IMR-90 (cell line): ENCODE data around the gene APOBEC3H. TPM values are rescaled to one million over a fixed set of nuclear protein-coding genes. Genes with fewer than 3 reads are reported as not detected.
A peak's percentile ranks its signal among the peaks of the same experiment; 100 is the strongest.

Source experiments
- ATAC-seq: fragments of 200-7000 bp; cut with Tn5 transposase; 2 replicates; pipeline ENCODE4 v1.9.1; 2020; ENCODE audit warnings: low read depth, mild to moderate bottlenecking, moderate library complexity
- BruUV-seq: library from RNA; stranded (reverse); fragments of 400-500 nt; replicated peaks from 2 replicates; lab custom pipeline; 2021; lab: Mats Ljungman, UMichigan
- CTCF ChIA-PET: fragments of 300-600 bp; formaldehyde crosslinking; extraction: SDS; loops from one replicate; lab custom pipeline; 2021; ENCODE audit warnings: antibody characterized with exemption; lab: Yijun Ruan, JAX
- POLR2A ChIA-PET: fragments of 300-600 bp; sonication (Branson Sonifier 250); formaldehyde crosslinking; loops from one replicate; lab custom pipeline; 2022; ENCODE audit warnings: antibody characterized with exemption; ENCODE audit not compliant: unreplicated experiment; lab: Charles Lee
- DNase-seq: peaks from one replicate; pipeline ENCODE4 v3.0.0; 2013
- H2AFZ ChIP-seq: replicated peaks from 2 replicates; pipeline ENCODE3; 2013; ENCODE audit warnings: low read length, mild to moderate bottlenecking; ENCODE audit not compliant: poor library complexity
- H2AK5ac ChIP-seq: 2 replicates; pipeline ENCODE4 v1.6.1; 2013; ENCODE audit warnings: low read depth, low read length, inconsistent platforms
- H2AK9ac ChIP-seq: replicated peaks from 2 replicates; pipeline ENCODE3; 2013; ENCODE audit warnings: mild to moderate bottlenecking, low read depth, low read length, moderate library complexity; ENCODE audit not compliant: poor library complexity
- H2BK120ac ChIP-seq: 2 replicates; pipeline ENCODE4 v1.6.1; 2013; ENCODE audit warnings: low read depth, low read length, inconsistent platforms
- H2BK15ac ChIP-seq: 3 replicates; pipeline ENCODE4 v1.6.1; 2013; ENCODE audit warnings: low read depth, low read length, inconsistent platforms
- H2BK20ac ChIP-seq: 2 replicates; pipeline ENCODE4 v1.6.1; 2013; ENCODE audit warnings: low read depth, mild to moderate bottlenecking, inconsistent platforms, low read length, moderate library complexity
- H2BK5ac ChIP-seq: 2 replicates; pipeline ENCODE4 v1.6.1; 2013; ENCODE audit warnings: mild to moderate bottlenecking, low read depth, low read length, inconsistent platforms; ENCODE audit not compliant: poor library complexity, severe bottlenecking
- H3K14ac ChIP-seq: replicated peaks from 2 replicates; pipeline ENCODE4 v1.6.1; 2013; ENCODE audit warnings: low read depth, low read length, inconsistent platforms
- H3K18ac ChIP-seq: 2 replicates; pipeline ENCODE4 v1.6.1; 2013; ENCODE audit warnings: low read depth, low read length, control low read depth
- H3K23ac ChIP-seq: 2 replicates; pipeline ENCODE4 v1.6.1; 2013; ENCODE audit warnings: low read depth, low read length, inconsistent platforms
- H3K27ac ChIP-seq: 2 replicates; pipeline ENCODE4 v1.5.1; 2013; ENCODE audit warnings: mild to moderate bottlenecking, control low read depth, low read length; ENCODE audit not compliant: insufficient read depth
- H3K27me3 ChIP-seq: 2 replicates; pipeline ENCODE4 v1.6.1; 2013; ENCODE audit warnings: low read length; ENCODE audit not compliant: control insufficient read depth, insufficient read depth
- H3K36me3 ChIP-seq: 2 replicates; pipeline ENCODE4 v1.6.1; 2013; ENCODE audit warnings: low read length, mixed read lengths; ENCODE audit not compliant: control insufficient read depth, insufficient read depth
- H3K4ac ChIP-seq: 2 replicates; pipeline ENCODE4 v1.6.1; 2013; ENCODE audit warnings: low read depth, low read length, inconsistent platforms
- H3K4me1 ChIP-seq: 2 replicates; pipeline ENCODE4 v1.6.1; 2013; ENCODE audit warnings: low read length, mixed read lengths; ENCODE audit not compliant: control insufficient read depth, insufficient read depth
- H3K4me2 ChIP-seq: 2 replicates; pipeline ENCODE4 v1.6.1; 2013; ENCODE audit warnings: low read depth, mild to moderate bottlenecking, control low read depth, low read length, moderate library complexity
- H3K4me3 ChIP-seq: 2 replicates; pipeline ENCODE4 v1.5.1; 2013; ENCODE audit warnings: low read depth, mild to moderate bottlenecking, control low read depth, low read length, moderate library complexity; ENCODE audit not compliant: insufficient read depth
- H3K56ac ChIP-seq: 2 replicates; pipeline ENCODE4 v1.6.1; 2013; ENCODE audit warnings: low read length, inconsistent platforms; ENCODE audit not compliant: insufficient read depth; ENCODE audit errors: extremely low read depth
- H3K79me1 ChIP-seq, 2 experiments: 2 replicates each; pipeline ENCODE4 v1.6.1; 2013; ENCODE audit warnings: low read length in 2 of 2, inconsistent platforms in 1 of 2, low read depth in 1 of 2
- H3K9ac ChIP-seq: 2 replicates; pipeline ENCODE4 v1.6.1; 2013; ENCODE audit warnings: low read depth, low read length, control low read depth
- H3K9me1 ChIP-seq: 2 replicates; pipeline ENCODE4 v1.6.1; 2013; ENCODE audit warnings: low read length, inconsistent platforms; ENCODE audit not compliant: insufficient read depth
- H3K9me3 ChIP-seq: 2 replicates; pipeline ENCODE4 v1.6.1; 2013; ENCODE audit warnings: low read length; ENCODE audit not compliant: control insufficient read depth, insufficient read depth
- H4K20me1 ChIP-seq: 2 replicates; pipeline ENCODE4 v1.6.1; 2013; ENCODE audit warnings: low read length, inconsistent platforms; ENCODE audit not compliant: insufficient read depth
- H4K5ac ChIP-seq: 2 replicates; pipeline ENCODE4 v1.6.1; 2013; ENCODE audit warnings: mild to moderate bottlenecking, low read depth, low read length, control low read depth
- H4K8ac ChIP-seq, 2 experiments: 2 replicates each; pipeline ENCODE4 v1.6.1; 2013; ENCODE audit warnings: low read depth in 2 of 2, low read length in 2 of 2, control low read depth in 1 of 2, inconsistent platforms in 1 of 2
- H4K91ac ChIP-seq: 2 replicates; pipeline ENCODE4 v1.6.1; 2013; ENCODE audit warnings: low read depth, low read length, inconsistent platforms; ENCODE audit not compliant: insufficient read depth
- BHLHE40 ChIP-seq: fragments of 150-350 bp; IDR thresholded peaks from 2 replicates; pipeline ENCODE4 v1.6.1; 2016; ENCODE audit warnings: mild to moderate bottlenecking, low read depth, low read length
- CEBPB ChIP-seq: IDR thresholded peaks from 2 replicates; pipeline ENCODE4 v1.6.1; 2012; ENCODE audit warnings: low read depth, low read length, improper control_type of control experiment
- CHD1 ChIP-seq: IDR thresholded peaks from 2 replicates; pipeline ENCODE4 v1.6.1; 2012; ENCODE audit warnings: low read depth, low read length, improper control_type of control experiment
- MAFK ChIP-seq: IDR thresholded peaks from 2 replicates; pipeline ENCODE4 v1.6.1; 2012; ENCODE audit warnings: low read depth, low read length, improper control_type of control experiment
- MAZ ChIP-seq: IDR thresholded peaks from 2 replicates; pipeline ENCODE4 v1.6.1; 2012; ENCODE audit warnings: low read depth, mild to moderate bottlenecking, low read length, improper control_type of control experiment, moderate library complexity, borderline replicate concordance
- NFE2L2 ChIP-seq: fragments of 150-350 bp; IDR thresholded peaks from 2 replicates; pipeline ENCODE4 v1.6.1; 2016; ENCODE audit warnings: low read depth, mild to moderate bottlenecking, low read length
- RFX5 ChIP-seq: IDR thresholded peaks from 2 replicates; pipeline ENCODE4 v1.8.0; 2012; ENCODE audit warnings: low read depth, mild to moderate bottlenecking, low read length, moderate library complexity
- SMC3 ChIP-seq: fragments of 150-350 bp; IDR thresholded peaks from 2 replicates; pipeline ENCODE4 v1.6.1; 2016; ENCODE audit warnings: low read depth, mild to moderate bottlenecking, antibody characterized with exemption, low read length, moderate library complexity
- WGBS, 2 experiments: methylation state at CpG; one replicate each; pipeline versions ENCODE4 v1.1.5 to v1.1.7; 2013; ENCODE audit warnings: missing lambda C conversion rate in 2 of 2; ENCODE audit not compliant: insufficient read length in 1 of 2; ENCODE audit errors: extremely low coverage in 2 of 2; 5-methylcytosine and 5-hydroxymethylcytosine counted together
- dilution Hi-C: fragments of 300-500 bp; cut with HindIII; formaldehyde crosslinking; loops from one replicate; pipeline ENCODE4 v1.14.3; 2018; ENCODE audit warnings: low sequenced_read_pairs; ENCODE audit not compliant: unreplicated experiment
- in situ Hi-C: fragments of 300-500 bp; cut with MboI; formaldehyde crosslinking; loops from 3 replicates; pipeline ENCODE4 v1.14.3; 2019; ENCODE audit warnings: low sequenced_read_pairs, inconsistent platforms, mixed read lengths
- intact Hi-C: fragments of 100-400 bp; cut with micrococcal nuclease; formaldehyde crosslinking; loops from 2 replicates; pipeline ENCODE4 v1.10.0; 2022
- polyA plus RNA-seq, 3 experiments: library from polyadenylated mRNA; depleted of rRNA; stranded (reverse); fragments of >200 nt; gene quantifications; 2 replicates each; pipeline ENCODE4 v1.2.3, GENCODE V29; 2012; ENCODE audit warnings: low replicate concordance in 1 of 3
- total RNA-seq: library from RNA; depleted of rRNA; stranded (reverse); fragments of >200 nt; gene quantifications from 2 replicates; pipeline ENCODE4 v1.2.3, GENCODE V29; 2012

The APOBEC3H gene
- total and polyA plus RNA-seq, 2 of the 4 experiments (the other 2 are of a cell fraction): 0.18 TPM; not detected in 1

GRCh38 chr22:39122772-39123470 lies 25.9 kb downstream of the APOBEC3H start (continued):
- TF ChIP-seq MAFK: no peak

- intact Hi-C loops (no loop called here), dilution Hi-C loops (no loop called here), in situ Hi-C loops (loop anchor here (5.0 to 25.0 kb wide), 2 partner anchors 112 to 262 kb away; partner anchors contain the start of genes APOBEC3C and CBX6)
- no peak overlapping the region for H3K4ac ChIP-seq
- no peak overlapping the region for H4K5ac ChIP-seq
- no peak overlapping the region for H3K56ac ChIP-seq
- WGBS, 2 experiments: 26% methylated on average over 14 of the region's 33 CpGs; no CpG with 5 or more reads in 1 of the 2 experiments
- no peak overlapping the region for H3K4me2 ChIP-seq
- CTCF ChIA-PET: interaction anchor here (0.6 to 1.6 kb wide), 2 partner anchors 12 to 273 kb away, joined by 3 read pairs; no protein-coding TSS in a partner anchor
- H3K18ac ChIP-seq: no peak overlapping the region
- no peak overlapping the region for H2BK20ac ChIP-seq
- H3K4me3 ChIP-seq: no peak overlapping the region
- no peak overlapping the region for H2BK15ac ChIP-seq
- peak overlapping the region; percentile 63 for H2AFZ ChIP-seq
- peak overlapping the region; percentile 72 for H2AK9ac ChIP-seq
- no peak overlapping the region for H3K9ac ChIP-seq
- BruUV-seq: no TSS peak
- no peaks in the 10 kb centered on the region for H3K79me1 ChIP-seq
- no peak overlapping the region for H3K23ac ChIP-seq
- no peak for DNase-seq
- TF ChIP-seq MAFK (no peak), CEBPB (no peak), BHLHE40 (no peak), NFE2L2 (no peak), CHD1 (no peak), MAZ (no peak), SMC3 (no peak), RFX5 (no peak)
- no peaks in the 10 kb centered on the region for H3K4me1 ChIP-seq
- H2BK120ac ChIP-seq: no peak overlapping the region
- H3K27ac ChIP-seq: no peak overlapping the region
- no peak; the same call in 1 of the 2 replicates for ATAC-seq
- no peaks in the 10 kb centered on the region for H3K9me1 ChIP-seq
- POLR2A ChIA-PET: no interaction called here
- H3K9me3 ChIP-seq: no peaks in the 10 kb centered on the region
- peaks cover 6% of the 10 kb centered on the region; the same call in 1 of the 2 replicates for H3K27me3 ChIP-seq
- H3K14ac ChIP-seq: no peak overlapping the region
- no peak overlapping the region for H4K91ac ChIP-seq
- no peak overlapping the region for H2BK5ac ChIP-seq
- H4K20me1 ChIP-seq: no peaks in the 10 kb centered on the region
- H4K8ac ChIP-seq: no peak overlapping the region
- H3K36me3 ChIP-seq: no peaks in the 10 kb centered on the region
- no peak overlapping the region for H2AK5ac ChIP-seq
Observed at GRCh38 chr22:39123751-39124581, 26.9 kb downstream of the APOBEC3H start.
